Astrocyte of the spinal cord (primary cell): ENCODE data around the gene STOML1.
"Not testable (repeated sequence)": the region's sequence is repeated elsewhere in the genome, so short reads cannot be mapped to it uniquely, and the experiment has no call there.

Experiments used
- DNase-seq: peaks from one replicate; pipeline ENCODE4 v3.0.0; 2011; ENCODE audit warnings: low read depth, low spot score
- H3K4me3 ChIP-seq: 2 replicates; pipeline ENCODE4 v1.5.1; 2011; ENCODE audit warnings: low read depth, mild to moderate bottlenecking, low read length, moderate library complexity
- CTCF ChIP-seq: IDR thresholded peaks from 2 replicates; pipeline ENCODE4 v1.5.1; 2012; ENCODE audit warnings: low read depth, mild to moderate bottlenecking, low read length, inconsistent platforms
- in situ Hi-C: cut with HindIII; loops from 2 replicates; pipeline ENCODE4 v1.10.0; 2017; ENCODE audit warnings: low sequenced_read_pairs

STOML1 gene

DNA sequence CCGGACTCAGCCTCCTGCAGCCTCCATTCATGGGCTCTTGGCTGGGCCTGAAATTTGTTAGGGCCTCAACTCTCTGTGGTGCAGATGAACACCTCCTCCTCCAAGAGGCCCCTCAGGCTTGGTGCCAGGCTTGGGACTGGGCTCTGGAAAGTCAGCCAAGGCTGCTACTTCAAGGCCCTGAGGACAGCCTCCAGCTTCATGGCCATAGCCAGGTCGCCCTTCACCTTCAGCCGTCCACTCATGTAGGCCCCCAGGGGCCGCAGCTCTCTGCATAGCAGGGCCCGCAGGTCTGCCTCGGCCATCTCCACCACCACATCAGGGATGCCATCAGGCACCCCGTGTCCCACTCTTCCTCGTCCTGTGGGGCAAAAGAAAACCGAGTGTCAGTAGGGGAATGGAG, 8.3 kb downstream of the STOML1 start:
- in situ Hi-C loops: no loop called here
- no peak for DNase-seq
- TF ChIP-seq CTCF: no peak
- no peak overlapping the region for H3K4me3 ChIP-seq

- no peak overlapping the region for H3K4me3 ChIP-seq
- in situ Hi-C loops: no loop called here
- peak; percentile 81 for DNase-seq
- no peak for TF ChIP-seq CTCF
Measured at GRCh38 chr15:73983211-73983727, 8.8 kb downstream of the STOML1 start.

DNA sequence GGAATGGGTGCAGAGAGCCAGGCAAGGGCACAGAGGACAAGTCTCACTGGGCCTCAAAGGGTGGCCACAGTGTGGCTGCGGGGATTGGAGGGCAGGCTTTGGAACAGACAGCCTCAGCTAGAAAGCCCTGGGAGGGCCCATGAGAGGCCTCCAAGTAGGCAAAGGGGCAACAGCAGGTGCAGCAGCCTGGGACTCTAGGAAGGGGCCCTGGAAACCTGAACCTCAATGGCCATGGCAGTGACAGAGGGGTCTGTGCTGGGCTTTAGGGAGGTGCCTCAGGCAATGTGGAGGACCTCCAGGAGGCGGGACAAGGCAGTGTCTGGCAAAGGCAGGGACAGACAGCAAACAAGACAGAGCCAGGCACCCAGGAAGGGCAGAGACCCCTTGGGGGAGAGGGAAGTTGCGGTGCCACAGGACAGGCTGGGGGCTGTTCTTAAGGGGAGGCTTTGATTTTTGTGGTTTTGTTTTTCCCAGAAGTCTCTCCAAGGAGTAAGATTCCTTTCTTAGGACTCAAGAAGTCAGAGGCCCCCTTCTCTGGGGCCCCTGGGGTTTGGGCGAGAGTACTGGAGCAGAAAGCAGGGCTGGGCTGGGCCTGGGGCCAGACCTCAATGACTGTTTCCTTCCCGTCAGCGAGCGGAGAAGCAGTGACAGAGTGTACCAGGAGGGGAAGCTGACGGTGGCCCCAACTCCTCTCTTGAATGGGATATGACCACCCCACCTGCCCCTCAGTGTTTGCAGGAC, 9.7 kb downstream of the STOML1 start:
- no peak for TF ChIP-seq CTCF
- no peak overlapping the region for H3K4me3 ChIP-seq
- peak; percentile 97 for DNase-seq
- in situ Hi-C loops: no loop called here

DNA sequence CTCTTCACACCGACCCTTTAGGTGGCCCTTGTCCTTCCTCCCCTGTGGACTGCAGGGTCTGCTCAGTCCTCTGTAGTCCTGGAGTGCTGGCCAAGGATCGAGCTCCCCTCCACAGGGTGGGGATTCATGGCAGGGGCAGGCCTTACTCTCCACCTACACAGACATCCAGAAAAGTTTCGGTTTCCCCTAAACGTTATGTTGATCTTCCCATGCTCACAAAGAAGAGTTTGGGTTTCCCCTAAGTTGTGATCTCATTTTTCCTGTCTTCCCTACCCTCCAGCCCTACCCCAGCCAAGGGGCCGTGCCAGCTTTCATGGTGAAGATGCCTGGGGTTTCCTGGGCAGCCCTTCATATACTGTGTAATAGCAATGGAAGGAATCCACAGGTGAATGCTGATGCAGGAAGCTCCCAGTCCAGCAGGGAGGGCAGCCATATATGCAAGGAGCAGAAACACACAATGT, 10.3 kb downstream of the STOML1 start:
- H3K4me3 ChIP-seq: no peak overlapping the region
- no peak for TF ChIP-seq CTCF
- in situ Hi-C loops: no loop called here
- DNase-seq: peak; percentile 35

- H3K4me3 ChIP-seq: no peak overlapping the region
- TF ChIP-seq CTCF: no peak
- DNase-seq: no peak
- in situ Hi-C loops: no loop called here
Measured at GRCh38 chr15:73979636-73980035, 12.5 kb downstream of the STOML1 start.

DNA sequence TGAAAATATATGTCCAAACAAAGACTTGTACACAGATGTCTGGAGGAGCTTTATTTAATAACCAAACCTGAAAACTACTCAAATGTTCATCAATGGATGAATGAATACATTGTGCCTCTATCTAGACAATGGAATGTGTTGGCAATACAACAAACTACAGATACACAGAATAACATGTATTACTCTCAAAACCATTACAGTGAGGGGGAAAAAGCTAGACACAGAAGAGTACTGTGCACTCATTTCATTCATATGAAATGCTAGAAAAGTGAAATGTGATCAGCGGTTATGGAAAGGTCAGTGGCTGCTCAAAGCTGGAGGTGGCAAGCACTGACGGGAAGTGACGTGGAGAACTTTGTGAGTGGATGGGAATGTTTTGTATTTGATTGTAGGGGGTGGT, 13.2 kb downstream of the STOML1 start:
- no peak overlapping the region for H3K4me3 ChIP-seq
- no peak for TF ChIP-seq CTCF
- in situ Hi-C loops: no loop called here
- DNase-seq: no peak

DNA sequence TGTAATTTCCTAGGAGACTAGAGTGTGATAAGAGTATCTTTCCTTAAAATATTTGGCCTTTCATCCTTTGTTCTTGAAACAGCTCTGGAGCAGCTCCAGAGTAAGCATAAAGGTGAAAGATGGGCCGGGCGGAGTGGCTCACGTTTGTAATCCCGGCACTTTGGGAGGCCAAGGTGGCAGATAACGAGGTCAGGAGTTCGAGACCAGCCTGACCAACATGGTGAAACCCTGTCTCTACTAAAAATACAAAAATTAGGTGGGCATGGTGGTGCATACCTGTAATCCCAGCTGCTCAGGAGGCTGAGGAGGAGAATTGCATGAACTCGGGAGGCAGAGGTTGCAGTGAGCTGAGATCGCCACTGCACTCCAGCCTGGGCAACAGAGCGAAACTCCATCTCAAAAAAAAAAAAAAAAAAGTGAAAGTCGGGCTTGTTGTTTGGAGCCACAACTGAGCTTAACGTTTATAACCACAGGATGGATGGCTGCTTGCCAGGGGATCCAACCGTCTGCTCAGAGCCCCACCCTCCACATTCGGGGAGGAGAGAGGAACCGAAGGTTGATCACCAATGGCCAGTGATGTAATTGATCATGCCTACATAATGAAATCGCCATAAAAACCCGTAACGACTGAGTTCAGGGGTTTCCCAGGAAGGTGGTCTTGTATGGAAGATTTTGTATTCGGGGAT, 16.5 kb downstream of the STOML1 start:
- H3K4me3 ChIP-seq, DNase-seq, in situ Hi-C loops: not testable (repeated sequence)

- in situ Hi-C loops: not testable (repeated sequence)
Measured at GRCh38 chr15:73973683-73974200, 18.4 kb downstream of the STOML1 start.

More at GRCh38 chr15:73973683-73974200, 18.4 kb downstream of the STOML1 start:
- DNase-seq, H3K4me3 ChIP-seq: not testable (repeated sequence)
